ENCODE results near the gene ENTREP1.

- TF ChIP-seq POLR2A (IDR thresholded peaks at IDR 0.05) (no peak), EP300 (IDR thresholded peaks at IDR 0.05) (no peak)
- TF ChIP-seq, protein P1, sequence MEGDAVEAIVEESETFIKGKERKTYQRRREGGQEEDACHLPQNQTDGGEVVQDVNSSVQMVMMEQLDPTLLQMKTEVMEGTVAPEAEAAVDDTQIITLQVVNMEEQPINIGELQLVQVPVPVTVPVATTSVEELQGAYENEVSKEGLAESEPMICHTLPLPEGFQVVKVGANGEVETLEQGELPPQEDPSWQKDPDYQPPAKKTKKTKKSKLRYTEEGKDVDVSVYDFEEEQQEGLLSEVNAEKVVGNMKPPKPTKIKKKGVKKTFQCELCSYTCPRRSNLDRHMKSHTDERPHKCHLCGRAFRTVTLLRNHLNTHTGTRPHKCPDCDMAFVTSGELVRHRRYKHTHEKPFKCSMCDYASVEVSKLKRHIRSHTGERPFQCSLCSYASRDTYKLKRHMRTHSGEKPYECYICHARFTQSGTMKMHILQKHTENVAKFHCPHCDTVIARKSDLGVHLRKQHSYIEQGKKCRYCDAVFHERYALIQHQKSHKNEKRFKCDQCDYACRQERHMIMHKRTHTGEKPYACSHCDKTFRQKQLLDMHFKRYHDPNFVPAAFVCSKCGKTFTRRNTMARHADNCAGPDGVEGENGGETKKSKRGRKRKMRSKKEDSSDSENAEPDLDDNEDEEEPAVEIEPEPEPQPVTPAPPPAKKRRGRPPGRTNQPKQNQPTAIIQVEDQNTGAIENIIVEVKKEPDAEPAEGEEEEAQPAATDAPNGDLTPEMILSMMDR (IDR thresholded peaks at IDR 0.05) = no peak
These were observed 70.7 kb downstream of the ENTREP1 start for GRCh38 chr9:69395718-69396117.

Measured in upper lobe of left lung (tissue), 4 donors.